Measurements from ENCODE around the gene PCDHA3.
A peak's percentile ranks its signal among the peaks of the same experiment; 100 is the strongest.

Gene PCDHA3

DNA sequence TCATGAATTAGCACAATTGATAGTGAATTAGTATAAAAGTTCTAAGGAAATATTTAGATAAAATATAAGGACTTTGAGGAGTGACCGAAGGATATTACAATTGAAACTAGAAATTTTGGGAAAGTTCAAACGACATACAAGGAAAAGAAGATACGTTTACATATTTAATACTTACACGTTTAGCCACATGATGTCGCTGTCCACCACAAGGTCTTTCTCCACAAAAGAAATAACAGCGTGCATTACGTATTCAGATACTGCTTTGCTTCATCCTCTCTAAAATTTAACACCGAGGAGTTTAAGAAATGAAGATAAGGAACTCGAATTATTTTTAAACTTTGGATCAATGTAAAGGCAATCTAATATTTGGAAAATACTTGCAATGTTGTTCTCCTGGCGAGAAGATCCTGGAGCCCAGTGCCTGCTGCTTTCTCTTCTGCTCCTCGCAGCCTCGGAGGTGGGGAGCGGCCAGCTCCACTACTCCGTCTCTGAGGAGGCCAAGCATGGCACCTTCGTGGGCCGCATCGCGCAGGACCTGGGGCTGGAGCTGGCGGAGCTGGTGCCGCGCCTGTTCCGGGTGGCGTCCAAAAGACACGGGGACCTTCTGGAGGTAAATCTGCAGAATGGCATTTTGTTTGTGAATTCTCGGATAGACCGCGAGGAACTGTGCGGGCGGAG, at the start of gene PCDHA3:
Gene PCDHA3 (plus strand): TSS at position 242 of the 678 bp plus-strand sequence.
- H3K27me3 ChIP-seq (replicated peaks): no peaks in the 10 kb centered on the region
- H3K27ac ChIP-seq: no peak within 1 kb of the TSS
- in situ Hi-C loops (cut with HindIII; ENCODE audit: low pct_ligation_motif_present, low sequenced_read_pairs): no loop called here
- no peak within 1 kb of the TSS for H3K4me3 ChIP-seq (ENCODE audit: low read depth, low read length)
- no peaks in the 10 kb centered on the region for H3K36me3 ChIP-seq (replicated peaks)
- DNase-seq: no peak
- TF ChIP-seq CTCF (IDR thresholded peaks at IDR 0.05; ENCODE audit: low read depth, low read length, missing control alignments): peak; percentile 15

GRCh38 chr5:140753561-140753960, 47.3 kb upstream of the PCDHA3 start:
- Histone ChIP-seq H3K36me3 (replicated peaks) (no peaks in the 10 kb centered on the region), H3K4me3 (ENCODE audit: low read depth, low read length) (no peak overlapping the region), H3K27ac (no peak overlapping the region), H3K27me3 (replicated peaks) (no peaks in the 10 kb centered on the region)
- no peak for TF ChIP-seq CTCF (IDR thresholded peaks at IDR 0.05; ENCODE audit: low read depth, low read length, missing control alignments)
- in situ Hi-C loops (cut with HindIII; ENCODE audit: low pct_ligation_motif_present, low sequenced_read_pairs): no loop called here
- no peak for DNase-seq

GRCh38 chr5:140764177-140764973, 36.5 kb upstream of the PCDHA3 start:
- H3K27ac ChIP-seq: no peak overlapping the region
- H3K27me3 ChIP-seq (replicated peaks): no peaks in the 10 kb centered on the region
- no peak for DNase-seq
- H3K36me3 ChIP-seq (replicated peaks): no peaks in the 10 kb centered on the region
- H3K4me3 ChIP-seq (ENCODE audit: low read depth, low read length): no peak overlapping the region
- TF ChIP-seq CTCF (IDR thresholded peaks at IDR 0.05; ENCODE audit: low read depth, low read length, missing control alignments): no peak
- in situ Hi-C loops (cut with HindIII; ENCODE audit: low pct_ligation_motif_present, low sequenced_read_pairs): no loop called here

DNA sequence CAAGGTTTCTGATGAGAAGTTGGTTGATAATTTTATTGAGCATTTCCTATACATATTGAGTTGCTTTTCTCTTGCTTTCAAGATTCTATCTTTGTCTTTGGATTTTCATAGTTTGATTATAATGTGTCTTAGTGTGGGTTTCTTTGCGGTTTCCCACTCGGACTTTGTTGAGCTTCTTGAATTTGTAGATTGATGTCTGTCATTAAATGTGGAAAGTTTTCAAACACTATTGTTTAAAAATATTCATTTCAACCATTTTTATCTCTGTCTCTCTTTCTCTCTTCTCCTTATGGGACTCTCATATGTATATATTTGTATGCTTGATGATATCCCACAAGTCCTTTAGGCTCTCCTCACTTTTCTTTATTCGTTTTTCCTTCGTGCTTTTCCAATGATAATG, 33.4 kb upstream of the PCDHA3 start:
- Histone ChIP-seq H3K27me3 (replicated peaks) (no peaks in the 10 kb centered on the region), H3K27ac (no peak overlapping the region), H3K36me3 (replicated peaks) (no peaks in the 10 kb centered on the region), H3K4me3 (ENCODE audit: low read depth, low read length) (no peak overlapping the region)
- in situ Hi-C loops (cut with HindIII; ENCODE audit: low pct_ligation_motif_present, low sequenced_read_pairs): no loop called here
- no peak for DNase-seq
- TF ChIP-seq CTCF (IDR thresholded peaks at IDR 0.05; ENCODE audit: low read depth, low read length, missing control alignments): no peak

DNA sequence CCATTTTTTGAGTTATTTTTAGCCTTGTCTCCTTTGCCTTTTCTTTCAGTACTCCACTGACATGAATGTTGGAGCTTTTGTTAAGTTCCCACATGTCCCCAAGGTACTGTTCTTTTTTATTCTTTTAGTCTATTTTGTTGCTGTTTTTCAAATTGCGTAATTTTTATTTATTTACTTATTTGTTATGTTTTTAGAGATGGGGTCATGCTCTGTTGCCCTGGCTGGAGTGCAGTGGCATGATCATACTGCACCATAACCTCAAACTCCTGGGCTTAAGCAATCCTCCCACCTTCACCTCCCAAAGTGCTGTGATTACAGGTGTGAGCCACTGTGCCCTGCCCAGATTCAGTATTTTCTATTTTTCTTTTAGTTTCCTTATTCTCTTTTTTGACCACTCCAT, 20.3 kb upstream of the PCDHA3 start:
- Histone ChIP-seq H3K27me3 (replicated peaks) (no peaks in the 10 kb centered on the region), H3K4me3 (ENCODE audit: low read depth, low read length) (no peak overlapping the region), H3K36me3 (replicated peaks) (no peaks in the 10 kb centered on the region), H3K27ac (no peak overlapping the region)
- TF ChIP-seq CTCF (IDR thresholded peaks at IDR 0.05; ENCODE audit: low read depth, low read length, missing control alignments): no peak
- no peak for DNase-seq
- in situ Hi-C loops (cut with HindIII; ENCODE audit: low pct_ligation_motif_present, low sequenced_read_pairs): no loop called here
